PC-3 (cell line): ENCODE measurements around the gene CELA2B. TPM values are rescaled to one million over a fixed set of nuclear protein-coding genes. Genes with fewer than 3 reads are reported as not detected.

Experiments
- ATAC-seq: fragments of 200-7000 bp; cut with Tn5 transposase; 2 replicates; pipeline ENCODE4 v1.9.1; 2020; ENCODE audit warnings: mild to moderate bottlenecking, moderate library complexity
- BruUV-seq: library from RNA; stranded (reverse); fragments of 400-500 nt; replicated peaks from 2 replicates; lab custom pipeline; 2021; lab: Mats Ljungman, UMichigan
- CTCF ChIA-PET: fragments of 300-600 bp; sonication (Branson Sonifier 250); formaldehyde crosslinking; loops from one replicate; lab custom pipeline; 2022; ENCODE audit warnings: antibody characterized with exemption; lab: Charles Lee
- POLR2A ChIA-PET: fragments of 300-600 bp; sonication (Branson Sonifier 250); formaldehyde crosslinking; loops from one replicate; lab custom pipeline; 2022; ENCODE audit warnings: antibody characterized with exemption; ENCODE audit not compliant: unreplicated experiment; lab: Charles Lee
- DNase-seq: peaks from one replicate; pipeline ENCODE4 v3.0.0-alpha.2; 2015
- H2AFZ ChIP-seq: fragments of 300-600 bp; sonication (generic); 2 replicates; pipeline ENCODE4 v1.6.0; 2016; ENCODE audit warnings: antibody characterized with exemption, low read length
- H3F3A ChIP-seq: fragments of 300-600 bp; sonication (generic); one replicate; pipeline ENCODE4 v1.6.0; 2017; ENCODE audit warnings: antibody characterized with exemption, low read length, control low read depth, mild to moderate bottlenecking; ENCODE audit not compliant: unreplicated experiment
- H3K27ac ChIP-seq: fragments of 300-600 bp; sonication (generic); 2 replicates; pipeline ENCODE4 v1.5.1; 2016; ENCODE audit warnings: mild to moderate bottlenecking, low read length
- H3K27me3 ChIP-seq: fragments of 300-600 bp; sonication (generic); 2 replicates; pipeline ENCODE4 v1.6.1; 2016; ENCODE audit warnings: low read length, mixed read lengths
- H3K36me3 ChIP-seq: fragments of 300-600 bp; sonication (generic); 2 replicates; pipeline ENCODE4 v1.6.1; 2016; ENCODE audit warnings: low read depth, mixed run types, low read length, mixed read lengths
- H3K4me1 ChIP-seq: fragments of 300-600 bp; sonication (generic); 2 replicates; pipeline ENCODE4 v1.5.1; 2016; ENCODE audit warnings: low read length; ENCODE audit not compliant: insufficient read depth
- H3K4me2 ChIP-seq: fragments of 300-600 bp; sonication (generic); 2 replicates; pipeline ENCODE4 v1.6.0; 2016; ENCODE audit warnings: low read length
- H3K4me3 ChIP-seq: fragments of 300-600 bp; sonication (generic); 2 replicates; pipeline ENCODE4 v1.5.1; 2016; ENCODE audit warnings: mild to moderate bottlenecking, low read length, mixed read lengths
- H3K79me2 ChIP-seq: fragments of 300-600 bp; sonication (generic); 2 replicates; pipeline ENCODE4 v1.6.1; 2017; ENCODE audit warnings: low read length, mixed read lengths
- H3K9ac ChIP-seq: fragments of 300-600 bp; sonication (generic); 2 replicates; pipeline ENCODE4 v1.6.0; 2016; ENCODE audit warnings: mild to moderate bottlenecking, low read length
- H3K9me2 ChIP-seq: fragments of 300-600 bp; sonication (generic); replicated peaks from 2 replicates; pipeline ENCODE4 v1.6.1; 2016; ENCODE audit warnings: mixed run types, low read length, mixed read lengths
- H3K9me3 ChIP-seq: fragments of 300-600 bp; sonication (generic); 2 replicates; pipeline ENCODE4 v1.6.1; 2016; ENCODE audit warnings: low read length, mixed read lengths
- H4K20me1 ChIP-seq: fragments of 300-600 bp; sonication (generic); 2 replicates; pipeline ENCODE4 v1.6.1; 2016; ENCODE audit warnings: low read length, mixed read lengths
- EZH2 ChIP-seq: fragments of 300-600 bp; sonication (generic); IDR thresholded peaks from one replicate; pipeline ENCODE4 v1.6.1; 2017; ENCODE audit warnings: antibody characterized with exemption, mild to moderate bottlenecking, low read length; ENCODE audit not compliant: unreplicated experiment
- EZH2phosphoT487 ChIP-seq: fragments of 300-600 bp; sonication (generic); IDR thresholded peaks from 2 replicates; pipeline ENCODE4 v1.6.1; 2018; ENCODE audit warnings: mild to moderate bottlenecking, antibody characterized with exemption, low read length, borderline replicate concordance
- intact Hi-C: fragments of 100-400 bp; cut with micrococcal nuclease; formaldehyde crosslinking; loops from 2 replicates; pipeline ENCODE4 v1.9.0; 2023
- total RNA-seq: library from RNA; depleted of rRNA; stranded (reverse); fragments of >200 nt; gene quantifications from 2 replicates; pipeline ENCODE4 v1.2.3, GENCODE V29; 2014
- TF ChIP-seq, protein P1 (sequence below): fragments of 300-600 bp; sonication (generic); conservative IDR thresholded peaks from 2 replicates; pipeline ENCODE4 v1.5.1; 2017; ENCODE audit warnings: antibody characterized with exemption, low read depth, mild to moderate bottlenecking, low read length

The CELA2B gene
- total RNA-seq, 1 experiment from 2014 or later, result not detected

DNA sequence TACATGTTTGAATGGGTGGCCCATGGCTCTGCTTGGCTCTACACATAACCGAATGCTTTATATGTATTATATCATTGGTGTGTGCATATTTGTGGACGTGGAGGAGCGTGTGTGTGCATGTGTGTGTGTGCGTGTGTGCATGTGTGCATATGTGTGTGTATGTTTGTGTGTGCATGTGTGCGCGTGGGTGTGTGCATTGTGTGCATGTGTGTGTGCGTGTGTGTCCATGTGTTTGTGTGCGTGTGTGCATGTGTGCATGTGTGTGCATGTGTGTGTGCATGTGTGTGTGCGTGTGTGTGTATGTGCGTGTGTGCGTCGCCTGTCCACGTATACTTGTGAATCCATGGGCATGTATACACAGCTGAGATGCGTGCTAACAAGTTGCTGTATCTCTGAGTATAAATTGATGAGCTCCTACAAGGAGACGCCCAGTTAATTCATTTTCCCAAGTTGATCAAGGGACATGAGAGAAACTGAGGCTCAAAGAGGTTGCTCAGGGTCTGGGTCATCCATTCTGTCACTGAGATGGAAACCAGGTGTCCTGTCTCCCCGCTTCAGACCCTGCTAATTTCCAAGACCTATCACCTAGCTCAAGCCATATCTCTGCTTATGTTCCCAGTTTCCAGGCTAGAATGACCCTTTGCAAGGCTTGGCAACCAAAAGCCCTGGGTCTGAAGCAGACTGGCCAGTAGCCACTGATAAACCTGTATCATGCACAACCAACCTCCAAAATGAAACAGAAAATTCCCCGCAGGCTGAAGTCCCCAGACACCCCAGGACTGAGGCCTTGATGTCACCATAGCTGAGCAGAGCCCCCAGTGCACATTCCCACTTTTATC is 40.4 kb upstream of the CELA2B start:
- H3K36me3 ChIP-seq, result peaks cover 3% of the 10 kb centered on the region; the same call in 1 of the 2 replicates
- TF ChIP-seq EZH2, result no peak
- TF ChIP-seq EZH2phosphoT487, result no peak
- TF ChIP-seq, protein P1, sequence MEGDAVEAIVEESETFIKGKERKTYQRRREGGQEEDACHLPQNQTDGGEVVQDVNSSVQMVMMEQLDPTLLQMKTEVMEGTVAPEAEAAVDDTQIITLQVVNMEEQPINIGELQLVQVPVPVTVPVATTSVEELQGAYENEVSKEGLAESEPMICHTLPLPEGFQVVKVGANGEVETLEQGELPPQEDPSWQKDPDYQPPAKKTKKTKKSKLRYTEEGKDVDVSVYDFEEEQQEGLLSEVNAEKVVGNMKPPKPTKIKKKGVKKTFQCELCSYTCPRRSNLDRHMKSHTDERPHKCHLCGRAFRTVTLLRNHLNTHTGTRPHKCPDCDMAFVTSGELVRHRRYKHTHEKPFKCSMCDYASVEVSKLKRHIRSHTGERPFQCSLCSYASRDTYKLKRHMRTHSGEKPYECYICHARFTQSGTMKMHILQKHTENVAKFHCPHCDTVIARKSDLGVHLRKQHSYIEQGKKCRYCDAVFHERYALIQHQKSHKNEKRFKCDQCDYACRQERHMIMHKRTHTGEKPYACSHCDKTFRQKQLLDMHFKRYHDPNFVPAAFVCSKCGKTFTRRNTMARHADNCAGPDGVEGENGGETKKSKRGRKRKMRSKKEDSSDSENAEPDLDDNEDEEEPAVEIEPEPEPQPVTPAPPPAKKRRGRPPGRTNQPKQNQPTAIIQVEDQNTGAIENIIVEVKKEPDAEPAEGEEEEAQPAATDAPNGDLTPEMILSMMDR, result no peak
- ATAC-seq, result no peak
- POLR2A ChIA-PET, result no interaction called here
- H3K4me3 ChIP-seq, result no peak overlapping the region
- no peaks in the 10 kb centered on the region for H3K9me3 ChIP-seq
- no peak overlapping the region for H2AFZ ChIP-seq
- DNase-seq, result no peak
- CTCF ChIA-PET, result interaction anchor here (0.7 kb wide), 1 partner anchor 175 kb away, joined by 3 read pairs; no protein-coding TSS in a partner anchor
- no TSS peak for BruUV-seq
- H3K9ac ChIP-seq, result no peak overlapping the region
- no peak overlapping the region for H3K27ac ChIP-seq
- no peaks in the 10 kb centered on the region for H3K27me3 ChIP-seq
- H3K79me2 ChIP-seq, result no peaks in the 10 kb centered on the region
- no peaks in the 10 kb centered on the region for H3K9me2 ChIP-seq
- intact Hi-C loops, result no loop called here
- no peak overlapping the region for H3K4me2 ChIP-seq
- H3K4me1 ChIP-seq, result peaks cover 10% of the 10 kb centered on the region
- H3F3A ChIP-seq, result no peaks in the 10 kb centered on the region
- no peaks in the 10 kb centered on the region for H4K20me1 ChIP-seq

DNA sequence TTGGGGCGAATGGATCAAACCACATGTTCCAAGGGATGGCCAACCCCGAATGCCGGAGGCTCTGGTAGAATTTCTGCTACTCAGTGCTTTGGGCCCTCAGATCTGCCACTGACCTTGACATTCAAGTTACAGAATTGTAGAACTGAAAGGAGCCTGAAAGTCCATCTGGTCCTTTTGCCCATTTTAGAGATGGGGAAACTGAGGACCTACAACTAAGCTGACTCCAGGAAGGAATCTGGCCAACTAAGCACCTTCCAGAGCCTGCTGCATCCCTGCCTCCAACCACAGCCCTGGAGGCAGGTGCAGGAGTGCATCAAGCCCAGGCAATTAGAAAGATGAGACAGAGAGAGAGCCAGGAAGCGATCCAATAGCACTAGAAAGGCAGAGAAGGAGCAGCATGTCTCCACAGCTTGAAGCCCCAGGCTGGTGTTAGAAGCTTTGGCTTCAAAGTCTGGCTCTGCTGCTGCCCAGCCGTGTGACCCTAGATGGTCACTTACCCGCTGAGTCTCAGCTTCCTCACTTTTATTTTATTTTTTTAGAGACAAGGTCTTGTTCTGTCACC is 38.9 kb upstream of the CELA2B start:
- intact Hi-C loops, result no loop called here
- no peak overlapping the region for H3K4me2 ChIP-seq
- CTCF ChIA-PET, result no interaction called here
- no peaks in the 10 kb centered on the region for H3K9me3 ChIP-seq
- H3F3A ChIP-seq, result no peaks in the 10 kb centered on the region
- H3K9ac ChIP-seq, result no peak overlapping the region
- no peak for TF ChIP-seq EZH2phosphoT487
- TF ChIP-seq, protein P1, result no peak
- no peak for TF ChIP-seq EZH2
- H3K4me1 ChIP-seq, result peaks cover 9% of the 10 kb centered on the region
- H3K79me2 ChIP-seq, result no peaks in the 10 kb centered on the region
- ATAC-seq (no peak), DNase-seq (no peak)
- POLR2A ChIA-PET, result no interaction called here
- no peaks in the 10 kb centered on the region for H3K36me3 ChIP-seq
- H4K20me1 ChIP-seq, result no peaks in the 10 kb centered on the region
- no peak overlapping the region for H3K27ac ChIP-seq
- no TSS peak for BruUV-seq
- no peak overlapping the region for H3K4me3 ChIP-seq
- no peak overlapping the region for H2AFZ ChIP-seq
- H3K27me3 ChIP-seq, result no peaks in the 10 kb centered on the region
- no peaks in the 10 kb centered on the region for H3K9me2 ChIP-seq

GRCh38 chr1:15439325-15439724 is 36.6 kb upstream of the CELA2B start:
- POLR2A ChIA-PET, result no interaction called here
- Histone ChIP-seq H3K9ac (no peak overlapping the region), H4K20me1 (no peaks in the 10 kb centered on the region), H3K9me3 (no peaks in the 10 kb centered on the region), H3K27ac (no peak overlapping the region), H3K36me3 (no peaks in the 10 kb centered on the region), H3K27me3 (no peaks in the 10 kb centered on the region), H3K4me3 (no peak overlapping the region), H3K9me2 (no peaks in the 10 kb centered on the region), H3K4me2 (no peak overlapping the region), H3F3A (no peaks in the 10 kb centered on the region), H3K4me1 (no peaks in the 10 kb centered on the region), H3K79me2 (no peaks in the 10 kb centered on the region), H2AFZ (no peak overlapping the region)
- intact Hi-C loops, result no loop called here
- TF ChIP-seq EZH2phosphoT487 (no peak), EZH2 (no peak)
- TF ChIP-seq, protein P1, result no peak
- DNase-seq, result no peak
- BruUV-seq, result no TSS peak
- no peak for ATAC-seq
- CTCF ChIA-PET, result no interaction called here
